Esophagus mucosa (tissue), 1 donor: ENCODE measurements around the gene CAST. TPM values are rescaled to one million over a fixed set of nuclear protein-coding genes. Genes with fewer than 3 reads are reported as not detected.

ENCODE experiments used
- ATAC-seq: fragments of 200-7000 bp; cut with Tn5 transposase; one replicate; pipeline ENCODE4 v1.9.1; 2020
- total RNA-seq: library from RNA; stranded (reverse); gene quantifications from one replicate; pipeline ENCODE4 v1.2.4, GENCODE V29; 2023
- donor health status: DM: yes; HTN: yes; CAD: no.

The CAST gene
- total RNA-seq, 1 donor from 2014 or later = 433 TPM

GRCh38 chr5:96823900-96824380 is 161.8 kb downstream of the CAST start:
- ATAC-seq = peak; percentile 99

Other genes starting within 250 kb of the CAST start
- gene PCSK1, start 229.1 kb upstream of the CAST start, total RNA-seq = 0.52 TPM
- 20.7 TPM for gene ERAP1, start 145.6 kb downstream of the CAST start, total RNA-seq
- 1.3 TPM for gene ERAP2, start 214.1 kb downstream of the CAST start, total RNA-seq